ENCODE results near the gene GPR68. TPM values are rescaled to one million over a fixed set of nuclear protein-coding genes. Genes with fewer than 3 reads are reported as not detected.

Gene GPR68
- 0.15 TPM for polyA plus RNA-seq (2013, experiment 1 of 2)
- 0.25 TPM for polyA plus RNA-seq (2013, experiment 2 of 2)

- H3K27ac ChIP-seq (ENCODE audit: low read depth, low read length) = no peak within 1 kb of the TSS
- no peaks in the 10 kb centered on the region for H3K4me1 ChIP-seq (ENCODE audit: insufficient read depth, low read length)
Observed at GRCh38 chr14:91244501-91244901, at the start of gene GPR68. TSS of gene GPR68 (minus strand) at chr14:91244704. CDS start at chr14:91235050, 9,654 bp downstream.

GRCh38 chr14:91294153-91294552, 49.6 kb upstream of the GPR68 start:
- Histone ChIP-seq H3K27ac (ENCODE audit: low read depth, low read length) (no peak overlapping the region), H3K27me3 (ENCODE audit: insufficient read depth, low read length) (no peaks in the 10 kb centered on the region), H3K4me3 (ENCODE audit: low read length) (no peak overlapping the region), H3K9me3 (ENCODE audit: insufficient read depth, low read depth, low read length) (no peaks in the 10 kb centered on the region), H3K4me1 (ENCODE audit: insufficient read depth, low read length) (no peaks in the 10 kb centered on the region), H3K36me3 (ENCODE audit: insufficient read depth, low read length) (peaks cover 87% of the 10 kb centered on the region), H3K9ac (ENCODE audit: low read depth, low read length) (no peak overlapping the region)
- 96% methylated on average over 7 of the region's 7 CpGs for WGBS

More at GRCh38 chr14:91244501-91244901, at the start of gene GPR68:
- no peak within 1 kb of the TSS for H3K4me3 ChIP-seq (ENCODE audit: low read length)
- WGBS = 60% methylated on average over 12 of the region's 12 CpGs
- no peaks in the 10 kb centered on the region for H3K36me3 ChIP-seq (ENCODE audit: insufficient read depth, low read length)
- H3K27me3 ChIP-seq (ENCODE audit: insufficient read depth, low read length) = no peaks in the 10 kb centered on the region; the same call in 1 of the 2 replicates
- H3K9me3 ChIP-seq (ENCODE audit: insufficient read depth, low read depth, low read length) = no peaks in the 10 kb centered on the region
- no peak within 1 kb of the TSS for H3K9ac ChIP-seq (ENCODE audit: low read depth, low read length)

- Histone ChIP-seq H3K27me3 (ENCODE audit: insufficient read depth, low read length) (no peaks in the 10 kb centered on the region), H3K4me3 (ENCODE audit: low read length) (no peak overlapping the region), H3K4me1 (ENCODE audit: insufficient read depth, low read length) (no peaks in the 10 kb centered on the region), H3K27ac (ENCODE audit: low read depth, low read length) (no peak overlapping the region), H3K9ac (ENCODE audit: low read depth, low read length) (no peak overlapping the region), H3K36me3 (ENCODE audit: insufficient read depth, low read length) (peaks cover 86% of the 10 kb centered on the region), H3K9me3 (ENCODE audit: insufficient read depth, low read depth, low read length) (no peaks in the 10 kb centered on the region)
- WGBS = 52% methylated on average over 12 of the region's 12 CpGs
Observed at GRCh38 chr14:91293281-91293680, 48.8 kb upstream of the GPR68 start.

- Histone ChIP-seq H3K36me3 (ENCODE audit: insufficient read depth, low read length) (peaks cover 88% of the 10 kb centered on the region), H3K9ac (ENCODE audit: low read depth, low read length) (no peak overlapping the region), H3K4me1 (ENCODE audit: insufficient read depth, low read length) (no peaks in the 10 kb centered on the region), H3K4me3 (ENCODE audit: low read length) (no peak overlapping the region), H3K9me3 (ENCODE audit: insufficient read depth, low read depth, low read length) (no peaks in the 10 kb centered on the region), H3K27ac (ENCODE audit: low read depth, low read length) (no peak overlapping the region), H3K27me3 (ENCODE audit: insufficient read depth, low read length) (no peaks in the 10 kb centered on the region)
- WGBS = 95% methylated on average over 15 of the region's 15 CpGs
Observed at GRCh38 chr14:91292491-91292890, 48.0 kb upstream of the GPR68 start.

- no peak overlapping the region for H3K4me3 ChIP-seq (ENCODE audit: low read length)
- H3K9ac ChIP-seq (ENCODE audit: low read depth, low read length) = no peak overlapping the region
- H3K27ac ChIP-seq (ENCODE audit: low read depth, low read length) = no peak overlapping the region
- no peaks in the 10 kb centered on the region for H3K27me3 ChIP-seq (ENCODE audit: insufficient read depth, low read length)
- whole genome bisulfite sequencing = 94% methylated on average over 21 of the region's 21 CpGs
- no peaks in the 10 kb centered on the region for H3K4me1 ChIP-seq (ENCODE audit: insufficient read depth, low read length)
- H3K36me3 ChIP-seq (ENCODE audit: insufficient read depth, low read length) = peaks cover 85% of the 10 kb centered on the region
- H3K9me3 ChIP-seq (ENCODE audit: insufficient read depth, low read depth, low read length) = no peaks in the 10 kb centered on the region
Observed at GRCh38 chr14:91291786-91292405, 47.4 kb upstream of the GPR68 start.

- peaks cover 77% of the 10 kb centered on the region for H3K36me3 ChIP-seq (ENCODE audit: insufficient read depth, low read length)
- no peak overlapping the region for H3K4me3 ChIP-seq (ENCODE audit: low read length)
- no peaks in the 10 kb centered on the region for H3K27me3 ChIP-seq (ENCODE audit: insufficient read depth, low read length)
- H3K9me3 ChIP-seq (ENCODE audit: insufficient read depth, low read depth, low read length) = no peaks in the 10 kb centered on the region
- H3K4me1 ChIP-seq (ENCODE audit: insufficient read depth, low read length) = no peaks in the 10 kb centered on the region
- H3K27ac ChIP-seq (ENCODE audit: low read depth, low read length) = no peak overlapping the region
- no peak overlapping the region for H3K9ac ChIP-seq (ENCODE audit: low read depth, low read length)
- WGBS = 94% methylated on average over 9 of the region's 10 CpGs
Observed at GRCh38 chr14:91290986-91291385, 46.5 kb upstream of the GPR68 start.

GRCh38 chr14:91289464-91289863, 45.0 kb upstream of the GPR68 start:
- Histone ChIP-seq H3K27ac (ENCODE audit: low read depth, low read length) (no peak overlapping the region), H3K27me3 (ENCODE audit: insufficient read depth, low read length) (no peaks in the 10 kb centered on the region), H3K9ac (ENCODE audit: low read depth, low read length) (no peak overlapping the region), H3K36me3 (ENCODE audit: insufficient read depth, low read length) (peaks cover 80% of the 10 kb centered on the region), H3K4me3 (ENCODE audit: low read length) (no peak overlapping the region), H3K9me3 (ENCODE audit: insufficient read depth, low read depth, low read length) (no peaks in the 10 kb centered on the region), H3K4me1 (ENCODE audit: insufficient read depth, low read length) (no peaks in the 10 kb centered on the region)
- WGBS = 98% methylated on average over 4 of the region's 4 CpGs

GRCh38 chr14:91288876-91289275, 44.4 kb upstream of the GPR68 start:
- no peak overlapping the region for H3K4me3 ChIP-seq (ENCODE audit: low read length)
- H3K9me3 ChIP-seq (ENCODE audit: insufficient read depth, low read depth, low read length) = no peaks in the 10 kb centered on the region
- WGBS = 96% methylated on average over 28 of the region's 28 CpGs
- H3K4me1 ChIP-seq (ENCODE audit: insufficient read depth, low read length) = no peaks in the 10 kb centered on the region
- no peaks in the 10 kb centered on the region for H3K27me3 ChIP-seq (ENCODE audit: insufficient read depth, low read length)
- no peak overlapping the region for H3K9ac ChIP-seq (ENCODE audit: low read depth, low read length)
- peaks cover 80% of the 10 kb centered on the region for H3K36me3 ChIP-seq (ENCODE audit: insufficient read depth, low read length)
- no peak overlapping the region for H3K27ac ChIP-seq (ENCODE audit: low read depth, low read length)

GRCh38 chr14:91286530-91286937, 42.0 kb upstream of the GPR68 start:
- H3K27ac ChIP-seq (ENCODE audit: low read depth, low read length) = no peak overlapping the region
- H3K36me3 ChIP-seq (ENCODE audit: insufficient read depth, low read length) = peaks cover 80% of the 10 kb centered on the region
- no peak overlapping the region for H3K9ac ChIP-seq (ENCODE audit: low read depth, low read length)
- WGBS = 59% methylated on average over 7 of the region's 7 CpGs
- H3K4me3 ChIP-seq (ENCODE audit: low read length) = no peak overlapping the region
- H3K27me3 ChIP-seq (ENCODE audit: insufficient read depth, low read length) = no peaks in the 10 kb centered on the region
- H3K4me1 ChIP-seq (ENCODE audit: insufficient read depth, low read length) = no peaks in the 10 kb centered on the region
- H3K9me3 ChIP-seq (ENCODE audit: insufficient read depth, low read depth, low read length) = no peaks in the 10 kb centered on the region

- Histone ChIP-seq H3K9me3 (ENCODE audit: insufficient read depth, low read depth, low read length) (no peaks in the 10 kb centered on the region), H3K27me3 (ENCODE audit: insufficient read depth, low read length) (no peaks in the 10 kb centered on the region), H3K4me1 (ENCODE audit: insufficient read depth, low read length) (no peaks in the 10 kb centered on the region), H3K9ac (ENCODE audit: low read depth, low read length) (no peak overlapping the region), H3K27ac (ENCODE audit: low read depth, low read length) (no peak overlapping the region), H3K4me3 (ENCODE audit: low read length) (no peak overlapping the region), H3K36me3 (ENCODE audit: insufficient read depth, low read length) (peaks cover 82% of the 10 kb centered on the region)
- WGBS = 96% methylated on average over 14 of the region's 14 CpGs
Observed at GRCh38 chr14:91284791-91285548, 40.5 kb upstream of the GPR68 start.

GRCh38 chr14:91284146-91284790, 39.8 kb upstream of the GPR68 start:
- Histone ChIP-seq H3K36me3 (ENCODE audit: insufficient read depth, low read length) (peaks cover 83% of the 10 kb centered on the region), H3K27me3 (ENCODE audit: insufficient read depth, low read length) (no peaks in the 10 kb centered on the region), H3K4me3 (ENCODE audit: low read length) (no peak overlapping the region), H3K9me3 (ENCODE audit: insufficient read depth, low read depth, low read length) (no peaks in the 10 kb centered on the region), H3K4me1 (ENCODE audit: insufficient read depth, low read length) (no peaks in the 10 kb centered on the region), H3K9ac (ENCODE audit: low read depth, low read length) (no peak overlapping the region), H3K27ac (ENCODE audit: low read depth, low read length) (no peak overlapping the region)
- 92% methylated on average over 12 of the region's 13 CpGs for WGBS
